Hepatocyte (in vitro differentiated cells): ENCODE data around the gene NDUFB10. TPM values are rescaled to one million over a fixed set of nuclear protein-coding genes. Genes with fewer than 3 reads are reported as not detected.

Experiments
- DNase-seq: peaks from one replicate; pipeline ENCODE4 v3.0.0-alpha.2; 2016; ENCODE audit warnings: low spot score
- H2AFZ ChIP-seq: fragments of 200-600 bp; sonication (generic); 2 replicates; pipeline ENCODE4 v1.6.0; 2016; ENCODE audit warnings: antibody characterized with exemption, mild to moderate bottlenecking
- H3K27ac ChIP-seq: fragments of 200-600 bp; sonication (generic); 2 replicates; pipeline ENCODE4 v1.5.1; 2016; ENCODE audit warnings: mild to moderate bottlenecking
- H3K27me3 ChIP-seq: fragments of 200-600 bp; sonication (generic); 2 replicates; pipeline ENCODE4 v1.6.1; 2016
- H3K36me3 ChIP-seq: fragments of 200-600 bp; sonication (generic); replicated peaks from 2 replicates; pipeline ENCODE4 v1.5.1; 2016; ENCODE audit warnings: low read depth; ENCODE audit not compliant: insufficient read depth
- H3K4me1 ChIP-seq: fragments of 200-600 bp; sonication (generic); 2 replicates; pipeline ENCODE4 v1.5.1; 2016; ENCODE audit warnings: mild to moderate bottlenecking, moderate library complexity; ENCODE audit not compliant: insufficient read depth
- H3K4me2 ChIP-seq: fragments of 200-600 bp; sonication (generic); 2 replicates; pipeline ENCODE4 v1.6.0; 2016
- H3K4me3 ChIP-seq: fragments of 200-600 bp; sonication (generic); 2 replicates; pipeline ENCODE4 v1.5.1; 2016; ENCODE audit warnings: mild to moderate bottlenecking
- H3K79me2 ChIP-seq: fragments of 200-600 bp; sonication (generic); 2 replicates; pipeline ENCODE4 v1.6.0; 2017; ENCODE audit warnings: mild to moderate bottlenecking
- H3K9me2 ChIP-seq: fragments of 200-600 bp; sonication (generic); replicated peaks from 2 replicates; pipeline ENCODE4 v1.6.0; 2017; ENCODE audit warnings: mild to moderate bottlenecking; ENCODE audit not compliant: insufficient read depth
- H3K9me3 ChIP-seq: fragments of 200-600 bp; sonication (generic); 2 replicates; pipeline ENCODE4 v1.5.1; 2016; ENCODE audit warnings: low read depth, mild to moderate bottlenecking
- H4K20me1 ChIP-seq: fragments of 200-600 bp; sonication (generic); 2 replicates; pipeline ENCODE4 v1.6.0; 2016; ENCODE audit warnings: mild to moderate bottlenecking; ENCODE audit not compliant: insufficient read depth, poor library complexity, severe bottlenecking
- EZH2 ChIP-seq: fragments of 200-600 bp; sonication (generic); IDR thresholded peaks from 2 replicates; pipeline ENCODE4 v1.6.1; 2016; ENCODE audit warnings: antibody characterized with exemption, mild to moderate bottlenecking, borderline replicate concordance
- EZH2phosphoT487 ChIP-seq: fragments of 200-600 bp; sonication (generic); IDR thresholded peaks from one replicate; pipeline ENCODE4 v1.6.1; 2018; ENCODE audit warnings: antibody characterized with exemption, mild to moderate bottlenecking, low read depth, moderate library complexity; ENCODE audit not compliant: unreplicated experiment, severe bottlenecking
- WGBS: methylation state at CpG from one replicate; pipeline ENCODE4 v1.1.6; 2016; ENCODE audit warnings: low lambda C conversion rate; ENCODE audit errors: missing lambda C conversion rate; 5-methylcytosine and 5-hydroxymethylcytosine counted together
- polyA plus RNA-seq: library from polyadenylated mRNA; unstranded; fragments of >200 nt; fragmentation: Nextera tagmentation; extraction: Ambion mirVana; gene quantifications from 2 replicates; pipeline ENCODE4 v1.2.1, GENCODE V29; 2016
- total RNA-seq: library from RNA; depleted of rRNA; stranded (reverse); fragments of >200 nt; gene quantifications from 2 replicates; pipeline ENCODE4 v1.2.3, GENCODE V29; 2014
- TF ChIP-seq, protein P1 (sequence below): fragments of 200-600 bp; sonication (generic); IDR thresholded peaks from 2 replicates; pipeline ENCODE4 v1.5.1; 2016; ENCODE audit warnings: antibody characterized with exemption, mild to moderate bottlenecking; ENCODE audit not compliant: poor library complexity

The NDUFB10 gene
- total RNA-seq: 162 and 234 TPM in 2 replicates
- 244 and 251 TPM in 2 replicates for polyA plus RNA-seq

DNA sequence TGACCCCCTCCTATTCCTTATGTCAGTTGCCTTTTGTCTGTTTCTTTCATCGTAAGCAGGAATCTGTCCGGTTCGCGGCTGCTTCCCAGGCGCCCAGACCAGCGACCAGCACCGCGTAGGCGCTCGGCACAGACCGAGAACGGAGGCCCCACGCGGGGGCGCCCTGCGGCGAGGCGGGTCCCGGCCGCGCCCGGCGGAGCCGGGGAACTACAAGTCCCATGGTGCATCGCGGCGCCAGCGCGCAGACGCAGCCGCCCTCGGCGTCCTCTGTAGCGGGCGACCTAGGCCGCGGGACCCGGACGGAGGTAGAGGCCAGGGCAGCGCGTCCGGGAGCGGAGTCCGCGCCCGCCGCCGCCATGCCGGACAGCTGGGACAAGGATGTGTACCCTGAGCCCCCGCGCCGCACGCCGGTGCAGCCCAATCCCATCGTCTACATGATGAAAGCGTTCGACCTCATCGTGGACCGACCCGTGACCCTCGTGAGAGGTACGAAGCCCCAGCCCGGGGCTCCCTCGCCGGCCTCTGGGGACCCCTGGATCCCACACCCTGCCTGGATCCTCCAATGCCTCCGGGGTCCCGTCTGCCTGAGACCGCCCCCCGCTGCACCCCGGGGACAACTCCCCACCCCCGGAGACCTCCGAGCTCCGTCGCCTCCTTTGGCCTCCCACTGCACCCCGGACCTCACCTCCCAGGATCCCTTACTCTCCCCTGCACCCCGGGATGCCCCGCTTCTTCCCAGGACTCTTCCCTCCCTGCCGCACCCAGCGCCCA, at the start of gene NDUFB10:
Gene NDUFB10 (plus strand): TSS at position 270 of the 771 bp plus-strand sequence. CDS start 87 bp downstream, at position 357.
- H3K4me3 ChIP-seq: peak within 1 kb of the TSS; percentile 59
- H2AFZ ChIP-seq: peak within 1 kb of the TSS; percentile 66
- H3K9me3 ChIP-seq: no peaks in the 10 kb centered on the region
- peak within 1 kb of the TSS; percentile 85 for H3K4me2 ChIP-seq
- peak within 1 kb of the TSS; percentile 44 for H3K27ac ChIP-seq
- H3K9me2 ChIP-seq: no peaks in the 10 kb centered on the region
- no peaks in the 10 kb centered on the region for H3K27me3 ChIP-seq
- under 1% methylated on average over 61 of the region's 79 CpGs for WGBS
- H3K36me3 ChIP-seq: no peaks in the 10 kb centered on the region
- H4K20me1 ChIP-seq: peaks cover 26% of the 10 kb centered on the region
- DNase-seq: peak; percentile 96
- TF ChIP-seq, protein P1, sequence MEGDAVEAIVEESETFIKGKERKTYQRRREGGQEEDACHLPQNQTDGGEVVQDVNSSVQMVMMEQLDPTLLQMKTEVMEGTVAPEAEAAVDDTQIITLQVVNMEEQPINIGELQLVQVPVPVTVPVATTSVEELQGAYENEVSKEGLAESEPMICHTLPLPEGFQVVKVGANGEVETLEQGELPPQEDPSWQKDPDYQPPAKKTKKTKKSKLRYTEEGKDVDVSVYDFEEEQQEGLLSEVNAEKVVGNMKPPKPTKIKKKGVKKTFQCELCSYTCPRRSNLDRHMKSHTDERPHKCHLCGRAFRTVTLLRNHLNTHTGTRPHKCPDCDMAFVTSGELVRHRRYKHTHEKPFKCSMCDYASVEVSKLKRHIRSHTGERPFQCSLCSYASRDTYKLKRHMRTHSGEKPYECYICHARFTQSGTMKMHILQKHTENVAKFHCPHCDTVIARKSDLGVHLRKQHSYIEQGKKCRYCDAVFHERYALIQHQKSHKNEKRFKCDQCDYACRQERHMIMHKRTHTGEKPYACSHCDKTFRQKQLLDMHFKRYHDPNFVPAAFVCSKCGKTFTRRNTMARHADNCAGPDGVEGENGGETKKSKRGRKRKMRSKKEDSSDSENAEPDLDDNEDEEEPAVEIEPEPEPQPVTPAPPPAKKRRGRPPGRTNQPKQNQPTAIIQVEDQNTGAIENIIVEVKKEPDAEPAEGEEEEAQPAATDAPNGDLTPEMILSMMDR: peak; percentile 68
- TF ChIP-seq EZH2 (no peak), EZH2phosphoT487 (no peak)
- peaks cover 31% of the 10 kb centered on the region for H3K79me2 ChIP-seq
- peaks cover 14% of the 10 kb centered on the region for H3K4me1 ChIP-seq

GRCh38 chr16:1909561-1910231, 49.6 kb upstream of the NDUFB10 start:
- no peak for DNase-seq

GRCh38 chr16:1911467-1912214, 47.7 kb upstream of the NDUFB10 start:
- WGBS: 95% methylated on average over 57 of the region's 59 CpGs
- no peak for DNase-seq
- H3K4me2 ChIP-seq: no peak overlapping the region
- H3K9me3 ChIP-seq: no peaks in the 10 kb centered on the region
- H3K4me1 ChIP-seq: peaks cover 11% of the 10 kb centered on the region
- no peaks in the 10 kb centered on the region for H3K79me2 ChIP-seq
- H3K4me3 ChIP-seq: no peak overlapping the region
- no peaks in the 10 kb centered on the region for H4K20me1 ChIP-seq
- peaks cover 22% of the 10 kb centered on the region for H3K27me3 ChIP-seq
- no peak overlapping the region for H2AFZ ChIP-seq
- TF ChIP-seq, protein P1: no peak
- no peak for TF ChIP-seq EZH2
- TF ChIP-seq EZH2phosphoT487: no peak
- no peak overlapping the region for H3K27ac ChIP-seq
- no peaks in the 10 kb centered on the region for H3K36me3 ChIP-seq
- no peaks in the 10 kb centered on the region for H3K9me2 ChIP-seq

More at GRCh38 chr16:1909561-1910231, 49.6 kb upstream of the NDUFB10 start:
- Histone ChIP-seq H3K79me2 (no peaks in the 10 kb centered on the region), H3K4me3 (no peak overlapping the region), H3K9me3 (no peaks in the 10 kb centered on the region), H3K9me2 (no peaks in the 10 kb centered on the region), H3K27me3 (peaks cover 4% of the 10 kb centered on the region), H4K20me1 (no peaks in the 10 kb centered on the region), H3K27ac (no peak overlapping the region), H3K36me3 (no peaks in the 10 kb centered on the region), H2AFZ (no peak overlapping the region), H3K4me2 (no peak overlapping the region), H3K4me1 (peaks cover 11% of the 10 kb centered on the region)
- TF ChIP-seq, protein P1: no peak
- TF ChIP-seq EZH2phosphoT487 (no peak), EZH2 (no peak)
- 85% methylated on average over 18 of the region's 18 CpGs for WGBS
